A549 (cell line): ENCODE data around the gene NAT10.

ENCODE experiments used
- CBX2 ChIP-seq: fragments of 200-600 bp; sonication (generic); IDR thresholded peaks from 2 replicates; pipeline ENCODE4 v1.6.1; 2016; ENCODE audit warnings: low read depth, mild to moderate bottlenecking, borderline replicate concordance
- CHD2 ChIP-seq: fragments of 150-350 bp; IDR thresholded peaks from 2 replicates; pipeline ENCODE4 v1.6.1; 2014; ENCODE audit warnings: low read length; ENCODE audit not compliant: partially characterized antibody
- CTCF ChIP-seq: fragments of >200 bp; sonication (Bioruptor Twin); formaldehyde crosslinking; IDR thresholded peaks from 3 replicates; pipeline ENCODE4 v1.5.1; 2016
- EHMT2 ChIP-seq: fragments of 200-600 bp; sonication (generic); IDR thresholded peaks from 2 replicates; pipeline ENCODE4 v1.6.1; 2016; ENCODE audit warnings: antibody characterized with exemption, low read depth, mild to moderate bottlenecking, moderate library complexity
- EP300 ChIP-seq, 2 experiments: fragments of >200 bp; sonication (Bioruptor Twin); formaldehyde crosslinking; IDR thresholded peaks; 2 replicates in 1 of 2; 3 replicates in 1 of 2; pipeline ENCODE4 v1.6.1; 2016 to 2017
- FOSL2 ChIP-seq, 2 experiments: fragments of 450-650 bp in 1 of 2; fragments of >200 bp in 1 of 2; sonication (Bioruptor Twin) in 1 of 2; formaldehyde crosslinking; IDR thresholded peaks; 2 replicates each; pipeline versions ENCODE4 v1.5.0 to v1.6.1; 2016 to 2020; ENCODE audit warnings: mild to moderate bottlenecking in 1 of 2, moderate library complexity in 1 of 2
- JUNB ChIP-seq: fragments of >200 bp; sonication (Bioruptor Twin); formaldehyde crosslinking; IDR thresholded peaks from 2 replicates; pipeline ENCODE4 v1.6.1; 2016
- MAX ChIP-seq: IDR thresholded peaks from 2 replicates; pipeline ENCODE4 v1.6.1; 2012
- POLR2A ChIP-seq: IDR thresholded peaks from 2 replicates; pipeline ENCODE4 v1.6.1; 2012; ENCODE audit warnings: mild to moderate bottlenecking, low read length
- POLR2AphosphoS2 ChIP-seq: conservative IDR thresholded peaks from 2 replicates; pipeline ENCODE4 v1.6.1; 2012; ENCODE audit warnings: low read length, improper control_type of control experiment, inconsistent platforms
- RAD21 ChIP-seq, 2 experiments: fragments of >200 bp in 1 of 2; sonication (Bioruptor Twin) in 1 of 2; formaldehyde crosslinking in 1 of 2; IDR thresholded peaks in 1 of 2; conservative IDR thresholded peaks in 1 of 2; 2 replicates in 1 of 2; 3 replicates in 1 of 2; pipeline ENCODE4 v1.6.1; 2012 to 2018; ENCODE audit warnings: inconsistent platforms in 1 of 2
- USF2 ChIP-seq: fragments of 450-650 bp; IDR thresholded peaks from 2 replicates; pipeline ENCODE4 v1.6.1; 2014; ENCODE audit warnings: antibody characterized with exemption
- ZC3H11A ChIP-seq: fragments of 450-650 bp; IDR thresholded peaks from 2 replicates; pipeline ENCODE4 v1.6.1; 2014; ENCODE audit warnings: antibody characterized with exemption, mild to moderate bottlenecking

DNA sequence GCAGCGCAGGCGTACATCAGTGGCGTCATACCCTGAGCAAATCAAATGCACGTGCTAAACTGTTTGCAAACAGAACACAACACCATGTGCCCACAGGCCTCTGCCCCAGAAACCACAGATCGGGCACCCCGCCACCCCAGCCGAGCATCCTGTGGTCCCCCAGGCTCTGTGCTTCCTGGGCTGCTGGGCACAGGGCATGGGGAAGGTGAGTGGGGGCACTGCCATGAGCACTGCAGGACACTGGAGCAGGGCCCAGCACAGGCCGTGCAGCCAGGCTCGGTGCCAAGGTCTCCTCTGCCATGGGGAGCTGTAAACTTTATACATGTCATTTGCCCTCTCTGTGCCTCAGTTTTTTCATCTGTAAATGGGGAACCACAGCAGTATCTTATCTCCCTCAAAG is 62.5 kb downstream of the NAT10 start:
- TF ChIP-seq EP300 (IDR thresholded peaks at IDR 0.05), result no peak
- no peak for TF ChIP-seq POLR2AphosphoS2
- no peak for TF ChIP-seq CBX2
- no peak for TF ChIP-seq POLR2A
- TF ChIP-seq CTCF, result no peak
- no peak for TF ChIP-seq RAD21 (conservative IDR thresholded peaks at IDR 0.05 in 1 of 2, IDR thresholded peaks at IDR 0.05 in 1 of 2)
- no peak for TF ChIP-seq EHMT2
- no peak for TF ChIP-seq ZC3H11A
- TF ChIP-seq USF2, result no peak
- TF ChIP-seq CHD2, result no peak
- TF ChIP-seq JUNB, result no peak
- TF ChIP-seq FOSL2 (IDR thresholded peaks at IDR 0.05), result no peak
- TF ChIP-seq FOSL2 (CRISPR knock-in tag; IDR thresholded peaks at IDR 0.05), result no peak
- no peak for TF ChIP-seq MAX
